NB4 (cell line): ENCODE results near the gene TTC34.
"Not testable (repeated sequence)": the region's sequence is repeated elsewhere in the genome, so short reads cannot be mapped to it uniquely, and the experiment has no call there.

Experiments used
- CTCF ChIP-seq: IDR thresholded peaks from one replicate; pipeline ENCODE4 v1.5.1; 2012; ENCODE audit warnings: low read depth, low read length
- POLR2A ChIP-seq: IDR thresholded peaks from 2 replicates; pipeline ENCODE4 v1.6.1; 2011; ENCODE audit warnings: mild to moderate bottlenecking; ENCODE audit not compliant: insufficient read length; ENCODE audit errors: extremely low read depth

- not testable (repeated sequence) for TF ChIP-seq CTCF, POLR2A
Observed at GRCh38 chr1:2687174-2687591, 114.3 kb downstream of the TTC34 start.
